Measurements from ENCODE around the gene PKP2.

The PKP2 gene

GRCh38 chr12:32896432-32897280, at the start of gene PKP2:
PKP2 (minus strand) TSS chr12:32896777; CDS start chr12:32896731, 46 bp downstream.
- DNase-seq, result no peak

- no peak for DNase-seq
These were observed 47.6 kb upstream of the PKP2 start for GRCh38 chr12:32944195-32944594.

- DNase-seq, result no peak
These were observed 43.2 kb upstream of the PKP2 start for GRCh38 chr12:32939801-32940200.

DNA sequence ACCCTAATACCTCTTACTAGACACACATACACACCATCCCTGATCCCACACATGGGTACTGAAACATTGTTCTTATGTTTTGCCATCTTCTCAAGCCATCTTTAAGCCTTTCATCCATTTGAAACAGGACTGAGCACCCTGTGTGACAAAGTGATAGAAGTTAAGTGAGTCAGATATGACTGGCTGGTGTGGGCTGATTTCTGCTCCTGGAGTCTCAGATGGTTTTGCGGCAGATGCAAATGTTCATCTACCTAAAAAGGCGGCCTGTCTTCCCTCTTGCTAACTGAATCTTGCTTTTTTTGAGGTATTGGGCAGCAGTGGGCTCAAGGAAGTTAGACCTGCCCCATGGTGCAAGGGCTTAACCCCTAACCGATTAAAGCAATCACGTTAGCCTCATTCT, 30.4 kb upstream of the PKP2 start:
- no peak for DNase-seq

DNA sequence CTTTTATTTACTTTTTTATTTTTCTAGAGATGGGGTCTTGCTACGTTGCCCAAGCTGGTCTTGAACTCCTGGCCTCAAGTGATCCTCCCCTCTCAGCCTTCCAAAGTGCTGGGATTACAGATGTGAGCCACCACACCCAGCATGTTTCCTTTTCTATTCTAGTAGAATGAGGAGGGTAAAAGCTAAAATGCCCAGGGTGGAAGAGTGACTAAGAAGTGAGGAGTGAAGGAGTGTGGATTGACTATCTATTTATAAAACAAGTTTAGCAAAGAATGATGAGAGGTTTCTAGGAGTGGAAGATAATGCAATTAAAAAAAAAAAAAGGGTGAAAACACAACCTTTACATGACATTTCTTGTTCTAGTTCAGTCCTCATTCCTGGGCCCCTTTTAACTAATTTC, 29.8 kb upstream of the PKP2 start:
- no peak for DNase-seq

DNA sequence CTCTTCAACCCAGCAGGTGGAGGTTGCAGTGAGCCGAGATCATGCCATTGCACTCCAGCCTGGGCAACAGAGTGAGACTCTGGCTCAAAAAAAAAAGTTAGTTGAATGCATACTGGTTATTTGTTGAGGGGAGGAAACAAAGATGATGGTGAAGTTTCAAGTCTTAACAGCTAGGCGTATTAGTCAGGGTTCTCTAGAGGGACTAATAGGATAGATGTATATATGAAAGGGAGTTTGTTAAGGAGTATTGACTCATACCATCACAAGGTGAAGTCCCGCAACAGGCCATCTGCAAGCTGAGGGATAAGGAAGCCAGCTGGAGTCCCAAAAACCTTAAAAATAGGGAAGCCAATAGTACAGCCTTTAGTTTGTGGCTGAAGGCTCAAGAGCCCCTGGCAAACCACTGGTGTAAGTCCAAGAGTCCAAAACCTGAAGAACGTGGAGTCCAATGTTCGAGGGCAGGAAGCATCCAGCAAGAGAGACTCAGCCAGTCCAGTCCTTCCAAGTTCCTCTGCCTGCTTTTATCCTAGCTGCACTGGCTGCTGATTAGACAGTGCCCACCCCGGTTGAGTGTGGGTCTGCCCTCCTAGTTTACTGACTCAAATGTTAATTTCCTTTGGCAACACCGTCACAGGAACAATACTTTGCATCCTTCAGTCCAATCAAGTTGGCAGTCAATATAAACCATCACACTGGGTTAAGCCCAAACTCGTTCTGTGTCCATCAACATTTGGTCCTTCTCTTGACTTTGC, 26.1 kb upstream of the PKP2 start:
- DNase-seq, result no peak

- DNase-seq, result no peak
These were observed 24.8 kb upstream of the PKP2 start for GRCh38 chr12:32921397-32921796.

GRCh38 chr12:32920506-32921085, 24.0 kb upstream of the PKP2 start:
- DNase-seq, result no peak

GRCh38 chr12:32918890-32919801, 22.6 kb upstream of the PKP2 start:
- DNase-seq, result no peak

GRCh38 chr12:32917094-32917611, 20.6 kb upstream of the PKP2 start:
- no peak for DNase-seq

- no peak for DNase-seq
These were observed 11.4 kb upstream of the PKP2 start for GRCh38 chr12:32907898-32908476.

GRCh38 chr12:32907166-32907565, 10.6 kb upstream of the PKP2 start:
- DNase-seq, result no peak

- no peak for DNase-seq
These were observed 10.0 kb upstream of the PKP2 start for GRCh38 chr12:32906399-32907165.

GRCh38 chr12:32903763-32904162, 7.2 kb upstream of the PKP2 start:
- DNase-seq, result no peak

GRCh38 chr12:32903318-32903717, 6.7 kb upstream of the PKP2 start:
- no peak for DNase-seq

GRCh38 chr12:32902287-32902997, 5.9 kb upstream of the PKP2 start:
- DNase-seq, result no peak

DNA sequence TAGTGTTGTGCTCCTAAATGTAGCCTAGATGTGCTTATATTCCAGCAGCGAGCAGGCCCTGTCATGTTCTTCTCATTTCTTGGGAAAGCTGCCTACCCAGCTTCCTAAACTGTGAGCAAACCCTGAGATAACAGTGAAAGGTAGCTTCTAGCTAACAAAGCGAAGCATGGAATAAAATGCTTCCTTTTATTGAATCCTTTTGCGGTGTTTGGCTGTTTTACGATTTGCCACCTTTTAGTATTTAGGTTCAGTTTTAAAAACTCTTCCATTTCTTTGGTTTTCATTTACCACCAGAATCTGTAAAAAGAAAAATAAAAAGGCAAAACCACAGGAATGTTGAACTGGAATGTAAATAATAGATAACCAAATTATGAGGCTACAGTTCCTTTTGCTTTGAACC, 5.0 kb upstream of the PKP2 start:
- DNase-seq, result no peak

DNA sequence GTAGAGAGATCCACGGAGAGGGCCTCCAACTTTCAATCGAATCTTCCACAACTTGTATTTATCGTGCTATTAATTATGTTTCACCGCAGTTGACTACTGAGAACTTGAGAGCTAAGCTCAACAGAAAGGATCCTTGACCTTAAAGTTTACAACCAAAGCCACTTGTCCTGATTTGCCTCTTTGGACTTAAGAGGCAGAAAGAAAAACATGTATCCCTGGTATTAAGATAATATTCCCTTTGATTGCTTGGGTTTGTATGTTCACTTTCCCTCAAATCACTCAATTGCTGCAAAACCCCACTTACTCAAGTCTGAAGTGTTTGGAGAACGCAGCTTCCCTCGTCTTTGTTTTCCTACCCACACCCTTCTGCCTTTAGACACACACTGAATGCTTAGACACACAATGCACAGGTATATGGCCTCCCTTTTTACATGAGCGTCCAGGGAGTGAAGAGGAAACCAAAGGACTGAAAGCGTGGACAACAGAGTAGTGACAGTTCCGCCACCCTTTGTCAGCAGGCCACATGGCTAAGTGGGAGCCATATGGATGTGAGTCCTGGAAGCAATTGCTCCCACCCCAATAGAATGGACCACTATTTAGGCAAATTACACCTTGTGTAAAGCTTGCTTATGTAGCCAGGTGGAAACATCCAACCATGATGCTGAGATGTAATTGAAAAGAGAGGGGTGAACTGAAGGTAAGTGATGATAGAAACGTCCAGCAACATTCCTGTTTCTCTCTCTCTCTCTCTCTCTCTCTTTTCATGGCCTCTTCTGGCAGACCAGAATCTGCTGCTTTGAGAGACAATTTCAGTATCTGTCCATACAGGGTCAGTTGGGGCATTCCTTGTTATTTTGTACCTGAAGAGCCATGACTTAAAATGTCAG, 1.4 kb upstream of the PKP2 start:
- no peak for DNase-seq

DNA sequence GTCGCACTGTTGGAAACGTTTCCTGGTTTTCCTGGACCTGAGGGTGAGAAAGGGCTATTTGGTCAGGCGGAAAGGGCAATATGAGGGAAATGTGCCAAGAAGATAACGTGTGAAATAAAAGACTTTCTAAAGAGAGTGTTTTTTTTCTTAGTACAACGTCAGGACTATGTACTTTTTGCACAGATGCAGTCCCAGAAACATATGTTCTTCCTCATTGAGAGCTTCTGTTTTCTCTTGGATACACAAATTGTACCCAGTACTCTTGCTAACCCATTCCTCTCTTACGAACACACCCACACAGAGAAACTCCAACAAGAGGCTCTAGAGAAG, 669 bp upstream of the PKP2 start:
- no peak for DNase-seq

Data from KG1 (cell line).